ENCODE data around the gene LEKR1.

LEKR1 gene

DNA sequence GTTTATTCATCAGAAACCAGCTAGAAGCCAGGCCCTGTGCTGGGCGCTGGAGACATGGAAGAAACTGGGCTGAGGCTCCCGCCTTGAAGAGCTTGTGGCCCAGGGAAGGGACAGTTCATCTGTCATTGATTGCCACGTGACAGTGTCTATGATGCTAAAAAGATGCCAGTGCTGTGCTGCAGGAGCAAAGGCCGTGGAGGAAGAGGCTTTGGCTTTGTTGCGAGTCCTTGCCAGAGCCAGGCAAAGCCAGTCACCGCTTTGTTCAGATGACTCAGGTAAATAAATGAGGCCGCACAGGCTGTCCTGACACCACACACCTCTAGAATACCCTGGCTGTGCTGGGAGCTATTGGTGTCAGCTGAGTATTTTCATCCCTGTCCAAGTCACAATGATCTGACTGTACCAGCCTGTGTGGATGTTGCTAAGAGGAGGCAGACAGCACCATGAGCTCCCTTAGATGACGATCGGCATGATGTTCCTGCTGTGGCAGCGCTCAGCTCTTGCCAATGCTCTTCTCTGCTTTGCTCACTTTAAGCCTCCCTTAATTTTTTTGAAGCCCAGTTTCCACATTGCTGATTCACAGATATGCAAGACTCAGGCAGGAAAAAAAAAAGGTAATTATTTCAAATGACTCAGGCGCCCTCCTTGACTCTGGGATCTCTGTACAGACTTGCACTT, 256.3 kb downstream of the LEKR1 start:
- DNase-seq (ENCODE audit: low read depth), result no peak

DNA sequence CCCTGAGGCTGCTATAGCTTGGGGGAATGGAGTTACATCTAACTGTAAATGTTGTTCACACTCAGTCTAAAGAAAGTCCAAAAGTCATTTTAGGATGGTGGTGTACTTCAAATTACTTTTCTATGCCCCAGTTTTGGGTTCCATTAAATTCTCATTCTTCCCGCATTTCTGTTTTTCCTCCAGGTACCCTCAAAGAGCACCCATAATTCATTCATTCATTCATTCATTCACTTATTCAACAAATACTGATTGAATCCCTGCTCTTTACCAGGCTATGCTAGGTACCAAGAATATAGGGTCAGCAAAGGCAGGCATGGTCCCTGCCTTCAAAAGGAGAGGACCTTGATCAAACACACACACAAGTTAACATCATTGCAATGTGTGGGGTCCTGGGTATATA, 257.7 kb downstream of the LEKR1 start:
- DNase-seq (ENCODE audit: low read depth), result no peak

GRCh38 chr3:157086060-157086750, 260.1 kb downstream of the LEKR1 start:
- DNase-seq (ENCODE audit: low read depth), result no peak

DNA sequence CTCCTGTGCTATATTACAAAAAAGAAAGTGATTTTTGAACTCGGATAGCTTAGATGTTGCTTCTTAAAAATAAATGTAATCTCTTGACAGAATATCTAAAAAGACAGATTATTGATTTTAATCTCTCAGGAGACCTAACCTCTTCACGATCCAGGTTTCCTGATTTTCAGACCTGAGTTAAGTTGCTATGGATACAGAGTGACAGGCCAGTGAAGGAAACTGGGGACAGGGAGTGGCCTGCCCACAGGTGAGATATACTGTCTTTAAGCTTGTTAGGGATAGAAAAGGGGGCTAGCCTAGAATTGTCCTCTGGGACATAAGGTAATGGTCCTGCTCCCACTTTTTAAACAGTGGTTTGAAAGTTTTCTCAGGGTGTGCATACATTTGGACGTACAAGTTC, 260.6 kb downstream of the LEKR1 start:
- DNase-seq (ENCODE audit: low read depth), result no peak

DNA sequence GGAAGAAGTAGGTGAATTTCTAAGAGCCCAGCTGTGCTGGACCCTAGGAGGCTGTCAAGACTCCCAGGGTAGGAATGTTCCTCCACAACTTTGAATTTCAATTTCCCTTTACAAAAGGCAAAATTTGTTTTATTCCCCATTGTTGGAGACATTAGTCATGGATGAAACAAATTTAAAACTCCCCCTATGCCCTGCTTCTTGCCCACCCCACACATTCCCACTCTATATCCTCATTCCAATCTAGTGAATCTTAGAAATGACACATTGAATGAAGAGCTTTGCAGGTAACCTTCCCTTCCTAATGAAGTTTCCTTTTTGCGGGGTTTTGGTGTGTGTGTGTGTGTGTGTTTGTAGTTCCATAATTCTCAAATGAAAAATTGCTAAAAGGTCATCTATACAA, 261.2 kb downstream of the LEKR1 start:
- DNase-seq (ENCODE audit: low read depth), result peak; percentile 24

- no peak for DNase-seq (ENCODE audit: low read depth)
Measured at GRCh38 chr3:157087780-157088600, 261.8 kb downstream of the LEKR1 start.

DNA sequence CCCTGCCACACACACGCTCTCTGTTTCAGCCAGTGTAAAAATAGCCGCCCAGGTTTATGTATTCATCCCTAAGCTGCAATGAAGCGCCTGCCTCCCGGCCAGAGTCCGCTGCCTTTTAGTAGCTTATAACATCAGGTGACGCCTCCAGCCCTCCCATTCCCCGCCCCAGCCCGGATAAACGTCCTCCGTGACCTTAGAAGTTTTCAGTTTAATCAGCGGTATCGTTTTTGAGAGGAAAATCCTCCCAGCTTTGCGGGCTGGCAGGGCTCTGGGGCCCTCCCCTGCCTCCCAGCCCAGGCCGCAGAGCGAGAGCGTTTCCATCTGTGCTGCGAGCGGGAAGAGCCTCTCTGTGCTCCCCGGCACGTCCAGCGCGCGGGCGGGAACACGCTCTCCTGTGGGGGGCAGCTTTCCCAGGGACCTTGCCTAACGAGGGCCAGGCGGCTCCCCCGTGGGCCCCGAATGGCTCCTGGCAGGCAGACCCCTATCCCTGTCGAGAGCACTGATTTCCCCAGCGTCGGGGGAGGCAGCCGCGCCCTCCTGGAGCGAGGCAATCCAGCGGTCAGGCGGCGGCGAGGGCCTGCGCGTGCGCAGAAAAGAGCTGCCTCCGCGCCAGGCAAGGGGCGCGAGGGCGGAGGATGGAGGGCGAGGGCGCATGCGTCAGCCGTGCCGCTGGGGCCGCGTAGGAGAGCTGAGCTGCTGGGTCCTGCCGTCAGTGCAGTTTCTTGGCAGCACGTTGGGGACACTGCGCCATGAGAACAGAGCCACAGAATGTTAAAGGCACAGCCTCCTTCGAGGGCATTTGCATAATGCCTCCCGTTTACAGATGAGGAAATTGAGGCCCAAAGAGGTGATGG, 262.7 kb downstream of the LEKR1 start:
- DNase-seq (ENCODE audit: low read depth), result peak; percentile 86

- DNase-seq (ENCODE audit: low read depth), result no peak
Measured at GRCh38 chr3:157089455-157090221, 263.5 kb downstream of the LEKR1 start.

DNA sequence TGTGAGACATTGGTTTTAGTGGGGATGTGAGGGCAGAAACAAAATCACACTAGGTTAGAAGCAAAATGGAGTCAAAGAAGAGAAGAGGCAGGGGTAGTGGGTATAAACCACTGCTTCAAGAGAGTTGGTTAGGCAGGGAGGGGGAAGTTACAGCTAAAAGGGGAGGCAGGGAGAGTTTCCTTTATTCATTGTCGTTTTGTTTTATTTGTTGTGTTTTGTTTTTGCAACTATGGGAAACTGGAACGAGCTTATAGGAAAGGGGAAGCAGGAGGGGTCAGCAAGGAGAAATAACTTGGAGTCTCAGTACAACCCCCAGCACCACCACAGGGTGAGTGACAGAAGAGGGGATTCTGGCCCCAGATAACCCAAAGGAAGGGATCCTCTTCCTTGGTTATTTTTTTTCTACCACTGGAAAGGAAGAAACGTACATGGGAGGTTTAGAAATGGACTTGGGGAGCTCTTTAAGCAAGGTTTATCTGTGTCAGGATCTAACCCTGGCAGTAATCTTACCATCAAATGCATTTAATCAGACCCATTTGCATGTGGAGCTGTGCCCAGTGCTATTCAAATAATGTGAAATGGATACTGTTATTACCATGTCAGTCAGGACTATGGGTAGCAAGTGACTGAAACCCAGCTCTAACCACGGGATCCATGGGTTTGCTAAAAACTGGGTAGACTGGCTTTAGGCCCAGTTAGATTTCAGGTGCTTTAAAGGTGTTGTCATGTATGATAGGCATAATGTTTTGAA, 265.1 kb downstream of the LEKR1 start:
- no peak for DNase-seq (ENCODE audit: low read depth)

GRCh38 chr3:157092230-157092629, 266.1 kb downstream of the LEKR1 start:
- DNase-seq (ENCODE audit: low read depth), result no peak

DNA sequence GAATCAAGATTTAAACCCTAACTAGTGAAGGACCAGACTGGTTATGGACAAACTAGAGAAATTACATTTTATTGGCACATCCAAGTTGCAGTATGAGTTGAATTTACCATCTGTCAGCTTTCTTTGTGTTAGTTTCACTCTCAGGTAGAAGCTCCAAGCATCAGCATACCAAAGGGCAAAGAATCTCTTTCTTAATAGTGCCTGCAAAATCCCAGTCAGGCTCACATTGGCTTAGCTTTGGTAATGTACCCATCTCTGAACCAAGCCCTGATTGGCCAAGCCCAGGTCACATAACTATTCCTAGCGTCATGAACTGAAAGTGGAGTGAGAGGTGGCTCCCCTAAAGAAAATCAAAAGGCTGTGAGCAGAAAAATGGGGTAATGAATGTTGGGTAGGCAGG, 266.9 kb downstream of the LEKR1 start:
- no peak for DNase-seq (ENCODE audit: low read depth)

DNA sequence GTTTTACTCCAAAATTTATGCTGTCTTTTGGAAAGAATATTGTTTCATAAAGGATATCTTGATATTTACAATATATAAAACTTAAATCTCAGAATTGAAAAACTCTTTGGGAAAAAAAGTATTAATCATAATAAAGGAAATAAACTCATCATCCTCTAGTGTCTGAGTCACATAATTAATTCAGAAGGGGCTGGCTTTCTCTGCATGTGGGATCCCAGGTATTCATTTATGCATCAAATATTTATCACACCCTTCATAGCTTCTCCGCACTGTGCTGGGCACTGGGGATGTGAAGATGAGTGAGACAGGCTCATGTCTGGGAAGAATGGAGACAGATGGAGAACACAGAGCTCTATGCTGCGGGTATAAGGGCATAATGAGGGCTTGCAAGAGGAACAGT, 268.1 kb downstream of the LEKR1 start:
- DNase-seq (ENCODE audit: low read depth), result no peak

DNA sequence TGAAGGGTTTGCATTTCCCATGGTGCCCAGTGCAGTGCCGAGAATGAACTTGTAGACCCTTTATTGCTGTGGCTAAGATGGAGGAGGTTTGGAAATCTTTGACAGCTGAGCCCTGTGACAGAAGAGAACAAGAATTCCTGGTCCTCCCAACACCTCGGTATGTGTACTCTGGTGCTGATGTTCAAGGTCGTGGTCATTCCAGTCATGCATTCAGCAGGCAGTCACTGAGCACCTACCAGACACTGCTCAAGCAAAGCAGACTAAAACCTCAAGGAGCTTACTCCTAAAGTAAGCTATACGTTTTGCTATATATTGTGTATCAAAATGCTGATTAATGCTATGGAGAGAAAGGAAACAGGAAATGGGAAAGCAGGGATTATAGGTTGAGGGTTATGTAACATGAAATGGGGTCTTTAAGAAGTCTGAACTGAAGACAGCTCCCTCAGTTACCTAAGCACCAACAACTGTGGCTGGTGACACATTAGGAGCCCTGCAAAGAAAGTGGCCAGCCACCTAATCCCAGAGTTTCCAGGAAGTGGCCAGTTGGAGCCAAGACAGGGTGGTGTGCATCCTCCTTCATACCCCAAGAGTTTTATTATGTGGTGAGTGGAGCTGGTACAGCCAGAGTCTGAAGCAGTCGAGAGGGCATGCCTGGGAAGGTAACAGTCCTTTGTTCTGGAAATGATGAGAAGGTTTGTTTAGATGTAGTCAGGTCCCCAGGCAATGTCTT, 268.8 kb downstream of the LEKR1 start:
- no peak for DNase-seq (ENCODE audit: low read depth)
